Stimulated activated CD4-positive, alpha-beta T cell treated with anti-CD3 and anti-CD28 coated beads, TNF-alpha, amount 100 ng/mL, for 1 hour (primary cell): ENCODE data around the gene HDAC5.
"Not testable (repeated sequence)": the region's sequence is repeated elsewhere in the genome, so short reads cannot be mapped to it uniquely, and the experiment has no call there.

Experiments
- DNase-seq, 3 donors: peaks; one replicate each; pipeline ENCODE4 v3.0.0-alpha.2; 2020; ENCODE audit warnings: low read depth in 3 of 3, low spot score in 1 of 3

HDAC5 gene

GRCh38 chr17:44071198-44071520 lies 52.3 kb downstream of the HDAC5 start:
- peak in 2 of 3 donors; percentile 17 to 47 for DNase-seq

GRCh38 chr17:44070455-44071197 lies 52.8 kb downstream of the HDAC5 start, which contains the start of gene G6PC3:
G6PC3 (plus strand) TSS chr17:44070735; CDS start chr17:44070966, 231 bp downstream.
- DNase-seq: peak in 2 of 3 donors; percentile 29 to 69

GRCh38 chr17:44069974-44070454 lies 53.4 kb downstream of the HDAC5 start:
- no peak for DNase-seq

GRCh38 chr17:44067545-44067940 lies 55.9 kb downstream of the HDAC5 start:
- DNase-seq: no peak

- DNase-seq: peak; percentile 56 to 94 (median 72)
These were observed 57.1 kb downstream of the HDAC5 start, which contains the start of gene LSM12 for GRCh38 chr17:44066204-44066930. LSM12 (minus strand) TSS chr17:44066671; CDS start chr17:44066587, 84 bp downstream.

GRCh38 chr17:44065668-44066203 lies 57.7 kb downstream of the HDAC5 start:
- no peak for DNase-seq

GRCh38 chr17:44063704-44064639 lies 59.5 kb downstream of the HDAC5 start:
- DNase-seq: no peak

- DNase-seq: no peak
These were observed 60.6 kb downstream of the HDAC5 start for GRCh38 chr17:44062871-44063270.

- no peak for DNase-seq
These were observed 62.0 kb downstream of the HDAC5 start for GRCh38 chr17:44061446-44061845.

GRCh38 chr17:44059101-44059892 lies 64.1 kb downstream of the HDAC5 start:
- no peak for DNase-seq

- DNase-seq: no peak
These were observed 70.1 kb downstream of the HDAC5 start for GRCh38 chr17:44053125-44053872.

- DNase-seq: no peak
These were observed 74.0 kb downstream of the HDAC5 start for GRCh38 chr17:44049294-44050060.

GRCh38 chr17:44046893-44047292 lies 76.5 kb downstream of the HDAC5 start:
- not testable (repeated sequence) for DNase-seq

- no peak for DNase-seq
These were observed 78.0 kb downstream of the HDAC5 start for GRCh38 chr17:44045486-44045885.

- no peak for DNase-seq
These were observed 79.4 kb downstream of the HDAC5 start for GRCh38 chr17:44044071-44044470.

- DNase-seq: no peak
These were observed 80.2 kb downstream of the HDAC5 start for GRCh38 chr17:44043272-44043696.

- no peak for DNase-seq
These were observed 83.4 kb downstream of the HDAC5 start for GRCh38 chr17:44039829-44040635.

- DNase-seq: no peak
These were observed 84.8 kb downstream of the HDAC5 start for GRCh38 chr17:44038604-44039011.
